UCSD-AML1 (cell line): ENCODE measurements around the gene NEAT1.
A peak's percentile ranks its signal among the peaks of the same experiment; 100 is the strongest.

Experiments used
- DNase-seq: peaks from one replicate; lab custom pipeline; 2025; ENCODE audit not compliant: unreplicated experiment; lab: John Stamatoyannopoulos, UW

Gene NEAT1

GRCh38 chr11:65421794-65422632, 585 bp upstream of the NEAT1 start:
- DNase-seq = peak; percentile 98

GRCh38 chr11:65423516-65424204, 1.1 kb downstream of the NEAT1 start:
- DNase-seq = no peak

GRCh38 chr11:65424205-65425104, 1.9 kb downstream of the NEAT1 start:
- peak; percentile 33 for DNase-seq

- DNase-seq = peak; percentile 44
Observed at GRCh38 chr11:65425105-65425970, 2.7 kb downstream of the NEAT1 start.

GRCh38 chr11:65425971-65426838, 3.6 kb downstream of the NEAT1 start:
- DNase-seq = no peak

- peak; percentile 53 for DNase-seq
Observed at GRCh38 chr11:65426839-65427690, 4.5 kb downstream of the NEAT1 start.

GRCh38 chr11:65427691-65428577, 5.3 kb downstream of the NEAT1 start:
- DNase-seq = peak; percentile 53

GRCh38 chr11:65428578-65429067, 6.0 kb downstream of the NEAT1 start:
- DNase-seq = peak; percentile 53

- peak; percentile 44 for DNase-seq
Observed at GRCh38 chr11:65429068-65429681, 6.6 kb downstream of the NEAT1 start.

- peak; percentile 78 for DNase-seq
Observed at GRCh38 chr11:65429724-65430405, 7.3 kb downstream of the NEAT1 start.

- DNase-seq = no peak
Observed at GRCh38 chr11:65430406-65431217, 8.0 kb downstream of the NEAT1 start.

GRCh38 chr11:65431451-65432099, 9.0 kb downstream of the NEAT1 start:
- DNase-seq = no peak

GRCh38 chr11:65432100-65432650, 9.6 kb downstream of the NEAT1 start:
- no peak for DNase-seq

GRCh38 chr11:65432686-65433582, 10.3 kb downstream of the NEAT1 start:
- no peak for DNase-seq
